Ascending aorta (tissue), 2 donors: ENCODE results near the gene FAM24B. TPM values are rescaled to one million over a fixed set of nuclear protein-coding genes. Genes with fewer than 3 reads are reported as not detected.

Experiments used
- DNase-seq, 2 donors: peaks; one replicate each; pipeline ENCODE4 v3.0.0-alpha.2; 2019; ENCODE audit warnings: low spot score in 2 of 2
- H3K27ac ChIP-seq, 2 donors: fragments of 200-600 bp; sonication (generic); one replicate each; pipeline ENCODE4 v1.5.1; 2016 to 2017; ENCODE audit warnings: mild to moderate bottlenecking in 1 of 2
- H3K27me3 ChIP-seq: fragments of 200-600 bp; sonication (generic); one replicate; pipeline ENCODE4 v1.5.1; 2017
- H3K36me3 ChIP-seq, 2 donors: fragments of 200-600 bp; sonication (generic); one replicate each; pipeline ENCODE4 v1.5.1; 2016
- H3K4me1 ChIP-seq, 2 donors: fragments of 200-600 bp; sonication (generic); one replicate each; pipeline ENCODE4 v1.5.1; 2016 to 2017; ENCODE audit warnings: mild to moderate bottlenecking in 1 of 2
- H3K4me3 ChIP-seq, 2 donors: fragments of 200-600 bp; sonication (generic); one replicate each; pipeline ENCODE4 v1.5.1; 2016 to 2017; ENCODE audit warnings: mild to moderate bottlenecking in 1 of 2
- H3K9me3 ChIP-seq, 2 donors: fragments of 200-600 bp; sonication (generic); one replicate each; pipeline ENCODE4 v1.5.1; 2016
- intact Hi-C: fragments of 100-400 bp; cut with DNase I; formaldehyde crosslinking; loops from one replicate; pipeline ENCODE4 v1.15.1; 2023
- total RNA-seq: library from RNA; depleted of rRNA; stranded (reverse); fragments of >200 nt; gene quantifications from one replicate; pipeline ENCODE4 v1.1.0, GENCODE V29; 2016
- TF ChIP-seq, protein P1 (sequence below), 3 experiments: fragments of 200-600 bp in 2 of 3; fragments of 450-650 bp in 1 of 3; sonication (generic) in 2 of 3; IDR thresholded peaks; one replicate each; pipeline ENCODE4 v1.5.1; 2016 to 2019; ENCODE audit warnings: antibody characterized with exemption in 3 of 3, mild to moderate bottlenecking in 1 of 3, moderate library complexity in 1 of 3

Gene FAM24B
- total RNA-seq, 1 donor from 2014 or later, result not detected

DNA sequence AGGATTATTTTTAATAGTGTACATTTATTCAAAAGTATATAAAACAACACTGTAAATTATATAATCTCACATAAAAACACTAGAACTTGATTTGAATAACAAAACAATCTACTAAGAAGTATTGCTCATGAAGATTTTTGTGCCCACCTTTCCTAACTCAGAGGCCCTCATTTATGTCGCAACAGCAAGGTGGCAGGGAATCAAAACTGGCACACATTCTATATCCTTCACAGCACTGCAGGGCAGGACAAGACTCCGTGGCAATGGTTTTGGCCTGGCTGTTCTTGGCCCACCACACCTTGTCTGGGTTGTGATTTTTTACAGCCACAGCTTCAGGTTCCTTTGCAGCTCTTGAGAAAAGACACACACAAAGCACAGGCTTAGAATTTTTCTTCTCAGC lies 30.3 kb downstream of the FAM24B start:
- intact Hi-C loops, result no loop called here
- DNase-seq, result no peak
- H3K4me1 ChIP-seq, result no peaks in the 10 kb centered on the region
- H3K9me3 ChIP-seq, result no peaks in the 10 kb centered on the region
- no peak overlapping the region for H3K27ac ChIP-seq
- H3K4me3 ChIP-seq, result no peak overlapping the region
- TF ChIP-seq, protein P1, sequence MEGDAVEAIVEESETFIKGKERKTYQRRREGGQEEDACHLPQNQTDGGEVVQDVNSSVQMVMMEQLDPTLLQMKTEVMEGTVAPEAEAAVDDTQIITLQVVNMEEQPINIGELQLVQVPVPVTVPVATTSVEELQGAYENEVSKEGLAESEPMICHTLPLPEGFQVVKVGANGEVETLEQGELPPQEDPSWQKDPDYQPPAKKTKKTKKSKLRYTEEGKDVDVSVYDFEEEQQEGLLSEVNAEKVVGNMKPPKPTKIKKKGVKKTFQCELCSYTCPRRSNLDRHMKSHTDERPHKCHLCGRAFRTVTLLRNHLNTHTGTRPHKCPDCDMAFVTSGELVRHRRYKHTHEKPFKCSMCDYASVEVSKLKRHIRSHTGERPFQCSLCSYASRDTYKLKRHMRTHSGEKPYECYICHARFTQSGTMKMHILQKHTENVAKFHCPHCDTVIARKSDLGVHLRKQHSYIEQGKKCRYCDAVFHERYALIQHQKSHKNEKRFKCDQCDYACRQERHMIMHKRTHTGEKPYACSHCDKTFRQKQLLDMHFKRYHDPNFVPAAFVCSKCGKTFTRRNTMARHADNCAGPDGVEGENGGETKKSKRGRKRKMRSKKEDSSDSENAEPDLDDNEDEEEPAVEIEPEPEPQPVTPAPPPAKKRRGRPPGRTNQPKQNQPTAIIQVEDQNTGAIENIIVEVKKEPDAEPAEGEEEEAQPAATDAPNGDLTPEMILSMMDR (IDR thresholded peaks at IDR 0.05), result no peak
- no peaks in the 10 kb centered on the region for H3K27me3 ChIP-seq
- H3K36me3 ChIP-seq, result peaks cover 0 to 4% of the 10 kb centered on the region in 2 donors

DNA sequence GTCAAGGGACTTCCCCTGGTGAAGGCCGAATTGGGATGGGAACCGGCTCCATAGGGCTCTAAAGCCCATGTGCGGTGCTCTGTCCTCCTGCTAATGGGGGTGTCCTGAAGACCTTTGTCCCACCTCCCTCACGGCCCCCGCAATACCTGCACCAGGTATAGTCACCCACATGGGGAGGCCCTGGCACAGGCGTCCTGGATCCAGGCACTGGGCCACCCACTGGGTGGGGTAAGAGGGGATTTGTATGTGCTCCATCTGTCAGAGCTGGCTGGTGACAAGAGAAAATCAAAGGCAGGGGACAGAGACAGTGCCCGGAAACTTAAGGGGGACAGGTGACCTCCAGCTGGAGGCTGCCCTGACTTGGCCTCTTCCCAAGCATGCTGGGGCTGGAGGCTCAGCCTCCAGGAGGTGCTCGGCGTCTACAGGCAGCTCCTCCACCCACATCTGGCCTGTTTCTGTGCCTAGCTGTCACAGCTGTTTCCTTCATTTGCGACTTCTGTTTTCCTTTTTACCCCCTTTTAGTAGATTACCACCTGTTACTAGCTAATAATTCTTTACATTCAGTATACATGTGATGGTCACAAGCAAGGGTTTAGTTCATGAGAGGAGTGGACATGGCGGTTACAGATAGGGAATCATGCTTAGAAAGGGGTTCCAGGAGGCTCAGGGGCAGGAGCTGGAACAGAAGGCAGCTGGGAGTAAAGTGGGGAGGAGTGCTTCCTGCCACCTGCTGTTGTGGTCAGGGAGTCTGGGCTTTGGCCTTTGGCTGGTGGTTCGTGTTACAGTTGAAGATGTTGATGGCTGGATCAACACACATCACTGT lies 31.4 kb downstream of the FAM24B start:
- TF ChIP-seq, protein P1 (IDR thresholded peaks at IDR 0.05), result no peak
- Histone ChIP-seq H3K4me3 (no peak overlapping the region), H3K9me3 (no peaks in the 10 kb centered on the region), H3K27ac (no peak overlapping the region), H3K27me3 (no peaks in the 10 kb centered on the region), H3K36me3 (peaks cover 0 to 4% of the 10 kb centered on the region in 2 donors), H3K4me1 (no peaks in the 10 kb centered on the region)
- intact Hi-C loops, result no loop called here
- no peak for DNase-seq

DNA sequence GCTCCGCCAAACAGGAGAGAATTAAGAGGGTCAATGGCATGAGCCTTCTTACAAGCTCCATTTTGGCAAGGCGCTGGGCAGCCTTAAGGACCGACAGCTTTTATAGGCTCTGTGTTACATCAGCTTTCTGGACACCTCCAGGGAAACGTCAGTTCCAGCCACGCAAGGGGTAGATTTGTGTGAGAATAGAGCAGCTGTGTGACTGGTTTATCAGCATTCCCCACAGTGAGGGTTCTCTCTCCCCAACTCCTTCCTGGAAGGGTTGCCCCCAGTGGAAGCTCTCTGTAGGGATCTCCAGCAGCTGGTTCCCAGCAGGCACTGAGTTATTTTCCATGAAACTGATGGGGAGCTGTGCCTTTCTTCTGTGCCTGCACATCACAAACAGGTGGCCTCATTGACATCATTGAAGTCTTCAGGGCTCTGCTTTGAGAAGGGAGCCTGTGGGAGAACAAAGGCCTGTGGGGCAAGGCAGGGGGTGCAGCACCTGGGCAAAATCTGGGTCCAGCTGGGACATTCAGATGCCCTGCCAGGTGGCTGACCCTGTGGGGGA lies 33.5 kb downstream of the FAM24B start, which contains the start of gene CUZD1:
TSS of gene CUZD1 (minus strand) at position 75 of the 550 bp plus-strand sequence. CDS start at position 61, 14 bp downstream.
- Histone ChIP-seq H3K36me3 (no peaks in the 10 kb centered on the region), H3K27ac (no peak within 1 kb of the TSS), H3K4me1 (no peaks in the 10 kb centered on the region), H3K27me3 (no peaks in the 10 kb centered on the region), H3K9me3 (no peaks in the 10 kb centered on the region), H3K4me3 (no peak within 1 kb of the TSS)
- intact Hi-C loops, result no loop called here
- TF ChIP-seq, protein P1 (IDR thresholded peaks at IDR 0.05), result no peak
- no peak for DNase-seq

DNA sequence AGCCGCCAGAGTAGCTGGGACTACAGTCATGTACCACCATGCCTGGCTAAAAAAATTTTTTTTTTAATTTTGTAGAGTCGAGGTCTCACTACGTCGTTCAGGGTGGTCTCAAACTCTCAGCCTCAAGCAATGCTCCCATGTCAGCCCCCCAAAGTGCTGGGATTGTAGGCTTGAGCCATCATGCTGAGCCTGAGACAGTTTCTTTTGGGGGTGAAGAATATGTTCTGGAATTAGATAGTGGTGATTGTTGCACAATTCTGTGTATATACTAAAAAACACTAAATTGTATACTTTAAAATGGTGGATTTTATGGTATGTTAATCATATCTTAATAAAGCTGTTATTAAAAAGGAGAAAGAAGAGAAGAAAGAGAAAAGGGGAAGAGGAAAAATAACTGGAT lies 35.2 kb downstream of the FAM24B start:
- intact Hi-C loops, result no loop called here
- Histone ChIP-seq H3K36me3 (no peaks in the 10 kb centered on the region), H3K4me3 (no peak overlapping the region), H3K27ac (no peak overlapping the region), H3K27me3 (no peaks in the 10 kb centered on the region), H3K9me3 (no peaks in the 10 kb centered on the region), H3K4me1 (no peaks in the 10 kb centered on the region)
- DNase-seq, result no peak
- TF ChIP-seq, protein P1 (IDR thresholded peaks at IDR 0.05), result no peak

DNA sequence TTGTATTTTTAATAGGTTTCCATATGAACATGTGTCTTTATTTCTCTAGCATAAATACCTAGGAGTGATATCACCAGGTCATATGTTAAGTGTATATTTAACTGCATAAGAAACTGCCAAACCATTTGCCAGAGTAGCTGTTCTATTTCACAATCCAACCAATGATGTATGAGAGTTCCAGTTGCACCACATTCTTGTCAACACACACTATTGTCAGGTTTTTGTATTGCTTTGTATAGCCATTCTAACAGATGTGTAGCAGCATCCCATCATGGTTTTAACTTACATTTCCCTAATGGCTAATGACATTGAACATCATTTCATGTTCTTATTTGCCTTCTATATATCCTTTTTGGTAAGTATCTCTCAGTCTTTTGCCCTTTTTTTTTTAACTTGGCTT lies 37.8 kb downstream of the FAM24B start:
- TF ChIP-seq, protein P1 (IDR thresholded peaks at IDR 0.05), result no peak
- Histone ChIP-seq H3K4me1 (no peaks in the 10 kb centered on the region), H3K9me3 (no peaks in the 10 kb centered on the region), H3K36me3 (no peaks in the 10 kb centered on the region), H3K27ac (no peak overlapping the region), H3K4me3 (no peak overlapping the region), H3K27me3 (no peaks in the 10 kb centered on the region)
- no peak for DNase-seq
- intact Hi-C loops, result no loop called here
